Adrenal gland (tissue), 5 donors: ENCODE data around the gene FAM131A.

Experiments
- POLR2A ChIP-seq, 2 donors: fragments of 450-650 bp; IDR thresholded peaks; one replicate each; pipeline ENCODE4 v1.6.1; 2017; ENCODE audit warnings: antibody characterized with exemption in 2 of 2, mild to moderate bottlenecking in 2 of 2, moderate library complexity in 1 of 2
- TF ChIP-seq, protein P1 (sequence below), 6 experiments: fragments of 450-650 bp in 4 of 6; fragments of 200-600 bp in 2 of 6; sonication (generic) in 1 of 6; IDR thresholded peaks; 1 replicate in 5 of 6; 2 replicates in 1 of 6; pipeline versions ENCODE4 v1.5.1 to v1.8.0; 2016 to 2021; ENCODE audit warnings: antibody characterized with exemption in 6 of 6, mild to moderate bottlenecking in 2 of 6, moderate library complexity in 1 of 6
- donor health status: DM: no; HTN: no; CAD: no.

DNA sequence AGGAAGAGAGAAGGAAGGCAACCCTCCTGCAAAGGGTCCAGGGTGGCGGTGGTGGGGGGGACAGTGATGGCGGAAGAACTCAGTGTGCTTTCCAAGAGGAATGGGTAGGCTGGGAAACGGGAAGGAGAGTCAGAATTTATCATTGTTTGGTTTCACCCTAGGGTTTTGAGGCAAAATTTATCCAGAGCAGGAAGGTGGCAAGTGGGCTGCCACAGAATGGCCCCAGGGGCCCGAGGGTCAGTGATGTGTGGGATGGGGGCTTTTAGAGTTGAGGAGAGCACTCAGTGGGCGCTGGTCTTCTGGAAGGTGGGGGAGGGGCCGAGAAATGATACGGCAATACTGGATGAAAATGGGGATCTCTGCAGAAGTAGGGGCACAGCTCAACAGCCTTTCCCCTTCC lies 581 bp downstream of the FAM131A start:
- TF ChIP-seq, protein P1, sequence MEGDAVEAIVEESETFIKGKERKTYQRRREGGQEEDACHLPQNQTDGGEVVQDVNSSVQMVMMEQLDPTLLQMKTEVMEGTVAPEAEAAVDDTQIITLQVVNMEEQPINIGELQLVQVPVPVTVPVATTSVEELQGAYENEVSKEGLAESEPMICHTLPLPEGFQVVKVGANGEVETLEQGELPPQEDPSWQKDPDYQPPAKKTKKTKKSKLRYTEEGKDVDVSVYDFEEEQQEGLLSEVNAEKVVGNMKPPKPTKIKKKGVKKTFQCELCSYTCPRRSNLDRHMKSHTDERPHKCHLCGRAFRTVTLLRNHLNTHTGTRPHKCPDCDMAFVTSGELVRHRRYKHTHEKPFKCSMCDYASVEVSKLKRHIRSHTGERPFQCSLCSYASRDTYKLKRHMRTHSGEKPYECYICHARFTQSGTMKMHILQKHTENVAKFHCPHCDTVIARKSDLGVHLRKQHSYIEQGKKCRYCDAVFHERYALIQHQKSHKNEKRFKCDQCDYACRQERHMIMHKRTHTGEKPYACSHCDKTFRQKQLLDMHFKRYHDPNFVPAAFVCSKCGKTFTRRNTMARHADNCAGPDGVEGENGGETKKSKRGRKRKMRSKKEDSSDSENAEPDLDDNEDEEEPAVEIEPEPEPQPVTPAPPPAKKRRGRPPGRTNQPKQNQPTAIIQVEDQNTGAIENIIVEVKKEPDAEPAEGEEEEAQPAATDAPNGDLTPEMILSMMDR (IDR thresholded peaks at IDR 0.05): no peak
- no peak for TF ChIP-seq POLR2A (IDR thresholded peaks at IDR 0.05)
